Naive B cell (primary cell): ENCODE measurements around the gene B9D2. TPM values are rescaled to one million over a fixed set of nuclear protein-coding genes. Genes with fewer than 3 reads are reported as not detected.

Source experiments
- ATAC-seq, 2 donors: fragments of 150-1000 bp; cut with Tn5 transposase; 2 replicates each; pipeline ENCODE4 v1.10.0; 2021; ENCODE audit warnings: low read depth in 2 of 2, mild to moderate bottlenecking in 2 of 2, moderate library complexity in 2 of 2
- DNase-seq: peaks from one replicate; pipeline ENCODE4 v3.0.0; 2022
- H3K27ac Mint-ChIP-seq, 6 donors: one replicate each; pipeline ENCODE4 v1.8.0; 2020 to 2022; ENCODE audit warnings: mild to moderate bottlenecking in 6 of 6, mixed read lengths in 6 of 6, moderate library complexity in 5 of 6, inconsistent platforms in 2 of 6
- H3K27me3 Mint-ChIP-seq, 3 donors: one replicate each; pipeline ENCODE4 v1.8.0; 2021 to 2022; ENCODE audit warnings: mixed read lengths in 3 of 3, mild to moderate bottlenecking in 1 of 3
- H3K36me3 Mint-ChIP-seq, 2 donors: one replicate each; pipeline ENCODE4 v1.8.0; 2020 to 2022; ENCODE audit warnings: mixed read lengths in 2 of 2, inconsistent platforms in 1 of 2, mild to moderate bottlenecking in 1 of 2
- H3K4me1 Mint-ChIP-seq, 3 donors: one replicate each; pipeline ENCODE4 v1.8.0; 2020 to 2022; ENCODE audit warnings: mixed read lengths in 3 of 3, inconsistent platforms in 1 of 3, mild to moderate bottlenecking in 1 of 3, moderate library complexity in 1 of 3
- H3K4me3 Mint-ChIP-seq, 8 donors: one replicate each; pipeline ENCODE4 v1.8.0; 2020 to 2022; ENCODE audit warnings: mild to moderate bottlenecking in 8 of 8, mixed read lengths in 8 of 8, moderate library complexity in 8 of 8, inconsistent platforms in 2 of 8
- H3K9me3 Mint-ChIP-seq, 7 donors: one replicate each; pipeline ENCODE4 v1.8.0; 2020 to 2022; ENCODE audit warnings: mixed read lengths in 7 of 7, mild to moderate bottlenecking in 5 of 7, inconsistent platforms in 2 of 7, moderate library complexity in 1 of 7
- polyA plus RNA-seq, 6 donors: library from polyadenylated mRNA; unstranded; fragments of 300-500 nt; fragmentation: Illumina TruSeq; gene quantifications; one replicate each; pipeline ENCODE4 v1.2.3, GENCODE V29; 2021; ENCODE audit warnings: low read depth in 6 of 6

B9D2 gene
- polyA plus RNA-seq, 6 donors from 2014 or later = 3.2 to 17.3 (median 14.3) TPM

- Mint-ChIP-seq H3K36me3 (peaks cover 9 to 21% of the 10 kb centered on the region in 2 donors), H3K27me3 (no peaks in the 10 kb centered on the region), H3K4me3 (no peak overlapping the region), H3K27ac (peak overlapping the region; percentile 18 to 100 (median 94)), H3K9me3 (no peaks in the 10 kb centered on the region), H3K4me1 (peaks cover 55 to 82% (median 72%) of the 10 kb centered on the region in 3 donors)
- no peak for ATAC-seq
- no peak for DNase-seq
Measured at GRCh38 chr19:41305927-41306793, 57.8 kb downstream of the B9D2 start.

GRCh38 chr19:41304706-41305483, 59.1 kb downstream of the B9D2 start:
- peak overlapping the region in 3 of 8 donors; percentile 9 to 54 (median 50) for H3K4me3 Mint-ChIP-seq
- no peaks in the 10 kb centered on the region for H3K9me3 Mint-ChIP-seq
- ATAC-seq (no peak), DNase-seq (no peak)
- H3K4me1 Mint-ChIP-seq = peaks cover 54 to 84% (median 69%) of the 10 kb centered on the region in 3 donors
- peaks cover 9 to 21% of the 10 kb centered on the region in 2 donors for H3K36me3 Mint-ChIP-seq
- H3K27ac Mint-ChIP-seq = peak overlapping the region; percentile 11 to 97 (median 79)
- no peaks in the 10 kb centered on the region for H3K27me3 Mint-ChIP-seq

Other genes with a start within 250 kb of the B9D2 start
- gene CYP2F1, start 249.7 kb downstream of the B9D2 start, polyA plus RNA-seq = under 1 TPM in 1 of 6 donors, not detected in 5; 0.13 TPM
- not detected for gene CYP2S1, start 170.9 kb downstream of the B9D2 start, polyA plus RNA-seq
- 1 to 10 TPM in 1 of 6 donors, under 1 TPM in 4, not detected in 1; 0.05 to 1.4 (median 0.26) TPM for gene AXL, start 144.9 kb downstream of the B9D2 start, polyA plus RNA-seq
- 10 to 100 TPM; 26.2 to 85.3 (median 54.4) TPM for gene HNRNPUL1, start 99.8 kb downstream of the B9D2 start, polyA plus RNA-seq
- 10 to 100 TPM; 19.8 to 37.2 (median 31.7) TPM for gene CCDC97, start 54.0 kb downstream of the B9D2 start, polyA plus RNA-seq
- gene TGFB1, start 10.2 kb downstream of the B9D2 start, polyA plus RNA-seq = 10 to 100 TPM; 20.1 to 61.9 (median 35.4) TPM
- 1 to 10 TPM in 5 of 6 donors, not detected in 1; 1.7 to 3.5 (median 2.2) TPM for gene TMEM91, start 12.4 kb upstream of the B9D2 start, polyA plus RNA-seq
- 10 to 100 TPM; 48.5 to 74.5 (median 62.6) TPM for gene EXOSC5, start 33.2 kb upstream of the B9D2 start, polyA plus RNA-seq
- gene BCKDHA, start 33.7 kb upstream of the B9D2 start, polyA plus RNA-seq = 10 to 100 TPM; 50.3 to 79.8 (median 68.0) TPM
- under 1 TPM in 4 of 6 donors, not detected in 2; 0.26 to 0.93 (median 0.35) TPM for gene B3GNT8, start 63.2 kb upstream of the B9D2 start, polyA plus RNA-seq
- 10 to 100 TPM; 47.0 to 67.1 (median 57.7) TPM for gene DMAC2, start 75.8 kb upstream of the B9D2 start, polyA plus RNA-seq
- gene ERICH4, start 79.0 kb upstream of the B9D2 start, polyA plus RNA-seq = not detected
- gene CEACAM21, start 212.0 kb upstream of the B9D2 start, polyA plus RNA-seq = 10 to 100 TPM in 5 of 6 donors, 1 to 10 TPM in 1; 7.1 to 57.2 (median 20.0) TPM